Measurements from ENCODE around the gene PIAS3. TPM values are rescaled to one million over a fixed set of nuclear protein-coding genes. Genes with fewer than 3 reads are reported as not detected.

PIAS3 gene
- total and polyA plus RNA-seq, 2 donors (not counting 1 experiment from before 2014, with no cell fraction given), result 8.9 to 22.9 TPM

DNA sequence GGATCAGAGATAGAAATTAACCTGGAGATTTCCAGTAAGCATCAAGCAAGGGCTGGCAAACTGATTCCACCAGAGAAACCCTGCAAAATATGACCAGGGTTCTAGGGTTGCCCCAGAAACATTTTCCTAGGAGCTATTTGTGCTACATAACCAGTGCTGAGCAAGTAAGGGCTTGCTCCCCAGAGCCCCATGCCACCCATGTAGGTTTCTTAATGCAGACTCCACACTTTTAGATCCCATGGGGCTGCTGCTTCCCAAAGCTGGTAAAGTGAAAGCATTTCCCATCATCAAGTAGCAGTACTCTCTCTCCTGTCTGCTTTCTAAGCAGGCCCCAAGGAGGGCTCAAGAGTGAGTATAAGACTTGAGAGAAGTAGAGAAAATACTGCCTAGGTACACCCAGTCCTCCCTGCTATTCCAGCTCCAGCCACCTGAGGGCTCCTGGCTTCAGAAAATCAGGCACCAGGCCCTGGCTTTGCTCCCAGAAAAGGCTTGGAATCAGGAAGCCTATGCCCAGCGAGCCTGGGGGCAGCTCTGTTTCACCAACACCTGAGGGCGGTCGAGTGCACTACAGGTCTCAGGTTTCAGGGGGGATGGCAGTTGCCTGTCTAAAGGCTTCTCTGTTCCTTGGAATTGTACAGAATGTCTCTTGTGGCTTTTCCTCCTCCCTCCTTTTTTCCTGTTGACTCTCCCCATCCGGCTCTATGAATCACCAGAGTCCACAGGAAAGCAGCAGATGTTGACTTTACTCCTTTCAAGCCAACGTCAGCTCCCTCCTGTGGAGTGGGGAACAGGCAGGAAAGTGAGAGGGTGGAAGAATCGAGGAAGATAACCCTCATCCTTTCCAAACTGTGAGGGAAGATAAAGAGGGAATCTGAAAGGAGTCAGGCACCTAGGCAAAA, 33.0 kb upstream of the PIAS3 start:
- Histone ChIP-seq H3K79me2 (ENCODE audit: control insufficient read depth, insufficient read depth, low read length) (no peaks in the 10 kb centered on the region), H3K9ac (ENCODE audit: insufficient read depth, low read length) (no peak overlapping the region), H3K36me3 (ENCODE audit: control insufficient read depth, insufficient read depth, low read length) (no peaks in the 10 kb centered on the region), H3K4me3 (replicated peaks in 1 of 4; ENCODE audit: control extremely low read depth in 1 of 4, insufficient read depth in 1 of 4, low read depth in 3 of 4, low read length in 4 of 4) (peak overlapping the region; percentile 1 to 40 (median 10)), H3K27ac (ENCODE audit: insufficient read depth, low read length) (peak overlapping the region; percentile 90), H2AFZ (ENCODE audit: low read length) (peak overlapping the region; percentile 64), H3K4me2 (ENCODE audit: extremely low read depth, insufficient read depth, low read length) (peak overlapping the region; percentile 83), H3K27me3 (ENCODE audit: control insufficient read depth, insufficient read depth, low read length) (no peaks in the 10 kb centered on the region), H3K9me3 (ENCODE audit: control insufficient read depth, insufficient read depth, low read depth, low read length) (no peaks in the 10 kb centered on the region), H4K20me1 (ENCODE audit: control insufficient read depth, extremely low read depth, insufficient read depth, low read length) (no peaks in the 10 kb centered on the region), H3K4me1 (ENCODE audit: control insufficient read depth, extremely low read depth, insufficient read depth, low read length) (peaks cover 19% of the 10 kb centered on the region)
- DNase-seq (ENCODE audit: low read depth in 2 of 2), result peak; percentile 99 to 100
- no peak for TF ChIP-seq EZH2 (IDR thresholded peaks at IDR 0.05; ENCODE audit: low read length, missing control alignments)
- TF ChIP-seq, protein P1, sequence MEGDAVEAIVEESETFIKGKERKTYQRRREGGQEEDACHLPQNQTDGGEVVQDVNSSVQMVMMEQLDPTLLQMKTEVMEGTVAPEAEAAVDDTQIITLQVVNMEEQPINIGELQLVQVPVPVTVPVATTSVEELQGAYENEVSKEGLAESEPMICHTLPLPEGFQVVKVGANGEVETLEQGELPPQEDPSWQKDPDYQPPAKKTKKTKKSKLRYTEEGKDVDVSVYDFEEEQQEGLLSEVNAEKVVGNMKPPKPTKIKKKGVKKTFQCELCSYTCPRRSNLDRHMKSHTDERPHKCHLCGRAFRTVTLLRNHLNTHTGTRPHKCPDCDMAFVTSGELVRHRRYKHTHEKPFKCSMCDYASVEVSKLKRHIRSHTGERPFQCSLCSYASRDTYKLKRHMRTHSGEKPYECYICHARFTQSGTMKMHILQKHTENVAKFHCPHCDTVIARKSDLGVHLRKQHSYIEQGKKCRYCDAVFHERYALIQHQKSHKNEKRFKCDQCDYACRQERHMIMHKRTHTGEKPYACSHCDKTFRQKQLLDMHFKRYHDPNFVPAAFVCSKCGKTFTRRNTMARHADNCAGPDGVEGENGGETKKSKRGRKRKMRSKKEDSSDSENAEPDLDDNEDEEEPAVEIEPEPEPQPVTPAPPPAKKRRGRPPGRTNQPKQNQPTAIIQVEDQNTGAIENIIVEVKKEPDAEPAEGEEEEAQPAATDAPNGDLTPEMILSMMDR (conservative IDR thresholded peaks at IDR 0.05 in 1 of 2, IDR thresholded peaks at IDR 0.05 in 1 of 2; ENCODE audit: low read depth in 1 of 2, low read length in 2 of 2), result peak; percentile 95 to 97

DNA sequence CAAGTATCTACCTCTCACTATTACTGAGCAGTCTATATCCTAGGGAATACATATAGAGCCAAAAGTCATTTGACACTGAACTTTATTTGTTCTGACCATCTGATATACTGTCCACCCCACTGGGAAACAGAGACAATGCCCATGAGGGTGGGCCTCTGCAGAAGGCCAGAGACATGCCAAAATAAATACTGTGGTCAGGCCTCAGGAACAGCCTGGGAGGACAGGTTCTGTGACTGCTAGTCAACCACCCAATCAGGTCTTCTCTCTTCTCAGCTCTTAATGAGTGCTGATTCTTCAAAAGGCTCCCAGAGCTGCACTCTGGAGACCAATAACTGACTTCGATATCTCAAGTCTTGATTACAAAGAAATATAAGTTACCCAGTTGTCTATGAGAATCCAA, 32.3 kb upstream of the PIAS3 start:
- peak overlapping the region; percentile 22 for H2AFZ ChIP-seq (ENCODE audit: low read length)
- no peaks in the 10 kb centered on the region for H3K27me3 ChIP-seq (ENCODE audit: control insufficient read depth, insufficient read depth, low read length)
- DNase-seq (ENCODE audit: low read depth in 2 of 2), result peak; percentile 39 to 75
- H3K36me3 ChIP-seq (ENCODE audit: control insufficient read depth, insufficient read depth, low read length), result no peaks in the 10 kb centered on the region
- no peak overlapping the region for H3K4me3 ChIP-seq (replicated peaks in 1 of 4; ENCODE audit: control extremely low read depth in 1 of 4, insufficient read depth in 1 of 4, low read depth in 3 of 4, low read length in 4 of 4)
- peak overlapping the region; percentile 90 for H3K27ac ChIP-seq (ENCODE audit: insufficient read depth, low read length)
- no peak overlapping the region for H3K4me2 ChIP-seq (ENCODE audit: extremely low read depth, insufficient read depth, low read length)
- H3K9me3 ChIP-seq (ENCODE audit: control insufficient read depth, insufficient read depth, low read depth, low read length), result no peaks in the 10 kb centered on the region
- no peak for TF ChIP-seq EZH2 (IDR thresholded peaks at IDR 0.05; ENCODE audit: low read length, missing control alignments)
- TF ChIP-seq, protein P1 (conservative IDR thresholded peaks at IDR 0.05 in 1 of 2, IDR thresholded peaks at IDR 0.05 in 1 of 2; ENCODE audit: low read depth in 1 of 2, low read length in 2 of 2), result no peak
- peaks cover 19% of the 10 kb centered on the region for H3K4me1 ChIP-seq (ENCODE audit: control insufficient read depth, extremely low read depth, insufficient read depth, low read length)
- no peak overlapping the region for H3K9ac ChIP-seq (ENCODE audit: insufficient read depth, low read length)
- no peaks in the 10 kb centered on the region for H3K79me2 ChIP-seq (ENCODE audit: control insufficient read depth, insufficient read depth, low read length)
- H4K20me1 ChIP-seq (ENCODE audit: control insufficient read depth, extremely low read depth, insufficient read depth, low read length), result no peaks in the 10 kb centered on the region

DNA sequence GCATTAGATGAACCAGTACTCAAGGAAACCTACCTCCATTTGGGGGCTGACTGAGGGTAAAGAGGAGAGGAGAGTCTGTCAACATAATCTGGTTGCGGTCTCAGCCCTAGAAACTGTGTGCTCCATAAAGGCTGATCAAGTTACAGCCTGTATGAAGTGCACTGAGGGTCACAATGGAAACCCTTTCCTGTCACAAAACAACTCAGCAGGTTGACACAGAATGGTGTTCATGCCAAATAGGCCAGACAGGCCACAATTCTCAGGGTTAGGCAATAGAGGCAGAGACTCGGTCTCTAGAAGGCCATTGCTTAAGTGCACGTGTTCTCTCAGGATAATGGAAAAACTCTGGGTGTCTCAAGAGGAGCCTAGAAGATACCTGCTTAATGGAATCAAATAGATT, 30.8 kb upstream of the PIAS3 start:
- H3K4me1 ChIP-seq (ENCODE audit: control insufficient read depth, extremely low read depth, insufficient read depth, low read length), result peaks cover 21% of the 10 kb centered on the region
- TF ChIP-seq, protein P1 (conservative IDR thresholded peaks at IDR 0.05 in 1 of 2, IDR thresholded peaks at IDR 0.05 in 1 of 2; ENCODE audit: low read depth in 1 of 2, low read length in 2 of 2), result no peak
- no peak for TF ChIP-seq EZH2 (IDR thresholded peaks at IDR 0.05; ENCODE audit: low read length, missing control alignments)
- H3K36me3 ChIP-seq (ENCODE audit: control insufficient read depth, insufficient read depth, low read length), result no peaks in the 10 kb centered on the region
- no peaks in the 10 kb centered on the region for H3K27me3 ChIP-seq (ENCODE audit: control insufficient read depth, insufficient read depth, low read length)
- DNase-seq (ENCODE audit: low read depth in 2 of 2), result peak in 1 of 2 donors; percentile 21
- H2AFZ ChIP-seq (ENCODE audit: low read length), result no peak overlapping the region
- no peaks in the 10 kb centered on the region for H4K20me1 ChIP-seq (ENCODE audit: control insufficient read depth, extremely low read depth, insufficient read depth, low read length)
- H3K79me2 ChIP-seq (ENCODE audit: control insufficient read depth, insufficient read depth, low read length), result no peaks in the 10 kb centered on the region
- no peak overlapping the region for H3K9ac ChIP-seq (ENCODE audit: insufficient read depth, low read length)
- H3K4me2 ChIP-seq (ENCODE audit: extremely low read depth, insufficient read depth, low read length), result no peak overlapping the region
- H3K9me3 ChIP-seq (ENCODE audit: control insufficient read depth, insufficient read depth, low read depth, low read length), result no peaks in the 10 kb centered on the region
- no peak overlapping the region for H3K4me3 ChIP-seq (replicated peaks in 1 of 4; ENCODE audit: control extremely low read depth in 1 of 4, insufficient read depth in 1 of 4, low read depth in 3 of 4, low read length in 4 of 4)
- H3K27ac ChIP-seq (ENCODE audit: insufficient read depth, low read length), result no peak overlapping the region

Measured in fibroblast of lung (primary cell).